WTC11 (cell line): ENCODE results near the gene ARAP3.

ENCODE experiments used
- JUN ChIP-seq: sonication (generic); formaldehyde crosslinking; IDR thresholded peaks from 2 replicates; pipeline ENCODE4 v1.8.0; 2023; ENCODE audit warnings: mild to moderate bottlenecking, missing genetic modification reagents
- TF ChIP-seq, protein P1 (sequence below): fragments of 200-600 bp; IDR thresholded peaks from 2 replicates; pipeline ENCODE4 v1.8.0; 2022; ENCODE audit warnings: antibody characterized with exemption
- TF ChIP-seq, protein P2 (sequence below): fragments of 250-450 bp; sonication (Bioruptor Pico); IDR thresholded peaks from 2 replicates; pipeline ENCODE4 v2.1.2; 2022; ENCODE audit warnings: mild to moderate bottlenecking, moderate library complexity
- TF ChIP-seq, protein P3 (sequence below): sonication (generic); formaldehyde crosslinking; IDR thresholded peaks from 2 replicates; pipeline ENCODE4 v1.8.1; 2022; ENCODE audit warnings: low read depth, missing genetic modification reagents, borderline replicate concordance

DNA sequence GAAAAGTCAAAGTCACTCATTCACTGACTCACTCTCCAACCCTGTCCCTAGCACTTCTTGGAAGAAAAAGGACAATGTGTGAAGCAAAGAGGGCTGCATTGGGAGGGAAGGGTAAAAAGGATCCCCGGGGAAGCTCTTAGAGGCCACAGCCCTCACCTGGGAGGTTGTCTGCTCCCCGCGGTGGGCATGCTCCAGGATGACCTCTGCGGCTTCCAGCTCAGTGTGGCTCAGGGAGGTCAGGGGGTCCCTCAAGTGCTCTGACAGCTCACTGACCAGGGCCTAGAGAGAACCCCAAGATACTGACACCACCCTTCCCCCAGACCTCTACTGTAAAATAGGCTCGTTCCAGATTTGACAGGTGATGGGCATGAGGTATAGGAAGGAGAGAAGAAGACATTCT lies 34.8 kb downstream of the ARAP3 start:
- TF ChIP-seq, protein P1, sequence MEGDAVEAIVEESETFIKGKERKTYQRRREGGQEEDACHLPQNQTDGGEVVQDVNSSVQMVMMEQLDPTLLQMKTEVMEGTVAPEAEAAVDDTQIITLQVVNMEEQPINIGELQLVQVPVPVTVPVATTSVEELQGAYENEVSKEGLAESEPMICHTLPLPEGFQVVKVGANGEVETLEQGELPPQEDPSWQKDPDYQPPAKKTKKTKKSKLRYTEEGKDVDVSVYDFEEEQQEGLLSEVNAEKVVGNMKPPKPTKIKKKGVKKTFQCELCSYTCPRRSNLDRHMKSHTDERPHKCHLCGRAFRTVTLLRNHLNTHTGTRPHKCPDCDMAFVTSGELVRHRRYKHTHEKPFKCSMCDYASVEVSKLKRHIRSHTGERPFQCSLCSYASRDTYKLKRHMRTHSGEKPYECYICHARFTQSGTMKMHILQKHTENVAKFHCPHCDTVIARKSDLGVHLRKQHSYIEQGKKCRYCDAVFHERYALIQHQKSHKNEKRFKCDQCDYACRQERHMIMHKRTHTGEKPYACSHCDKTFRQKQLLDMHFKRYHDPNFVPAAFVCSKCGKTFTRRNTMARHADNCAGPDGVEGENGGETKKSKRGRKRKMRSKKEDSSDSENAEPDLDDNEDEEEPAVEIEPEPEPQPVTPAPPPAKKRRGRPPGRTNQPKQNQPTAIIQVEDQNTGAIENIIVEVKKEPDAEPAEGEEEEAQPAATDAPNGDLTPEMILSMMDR: no peak
- TF ChIP-seq, protein P2, sequence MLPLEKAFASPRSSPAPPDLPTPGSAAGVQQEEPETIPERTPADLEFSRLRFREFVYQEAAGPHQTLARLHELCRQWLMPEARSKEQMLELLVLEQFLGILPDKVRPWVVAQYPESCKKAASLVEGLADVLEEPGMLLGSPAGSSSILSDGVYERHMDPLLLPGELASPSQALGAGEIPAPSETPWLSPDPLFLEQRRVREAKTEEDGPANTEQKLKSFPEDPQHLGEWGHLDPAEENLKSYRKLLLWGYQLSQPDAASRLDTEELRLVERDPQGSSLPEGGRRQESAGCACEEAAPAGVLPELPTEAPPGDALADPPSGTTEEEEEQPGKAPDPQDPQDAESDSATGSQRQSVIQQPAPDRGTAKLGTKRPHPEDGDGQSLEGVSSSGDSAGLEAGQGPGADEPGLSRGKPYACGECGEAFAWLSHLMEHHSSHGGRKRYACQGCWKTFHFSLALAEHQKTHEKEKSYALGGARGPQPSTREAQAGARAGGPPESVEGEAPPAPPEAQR: no peak
- TF ChIP-seq JUN (CRISPR knock-in tag): no peak
- TF ChIP-seq, protein P3, sequence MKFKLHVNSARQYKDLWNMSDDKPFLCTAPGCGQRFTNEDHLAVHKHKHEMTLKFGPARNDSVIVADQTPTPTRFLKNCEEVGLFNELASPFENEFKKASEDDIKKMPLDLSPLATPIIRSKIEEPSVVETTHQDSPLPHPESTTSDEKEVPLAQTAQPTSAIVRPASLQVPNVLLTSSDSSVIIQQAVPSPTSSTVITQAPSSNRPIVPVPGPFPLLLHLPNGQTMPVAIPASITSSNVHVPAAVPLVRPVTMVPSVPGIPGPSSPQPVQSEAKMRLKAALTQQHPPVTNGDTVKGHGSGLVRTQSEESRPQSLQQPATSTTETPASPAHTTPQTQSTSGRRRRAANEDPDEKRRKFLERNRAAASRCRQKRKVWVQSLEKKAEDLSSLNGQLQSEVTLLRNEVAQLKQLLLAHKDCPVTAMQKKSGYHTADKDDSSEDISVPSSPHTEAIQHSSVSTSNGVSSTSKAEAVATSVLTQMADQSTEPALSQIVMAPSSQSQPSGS (CRISPR knock-in tag): no peak
